Activated CD8-positive, alpha-beta memory T cell treated with anti-CD3 and anti-CD28 coated beads, Interleukin-2, amount 50 U/mL, for 1 hour (primary cell): ENCODE measurements around the gene NKX2-4.
"Not testable (repeated sequence)": the region's sequence is repeated elsewhere in the genome, so short reads cannot be mapped to it uniquely, and the experiment has no call there.

ENCODE experiments used
- DNase-seq: peaks from one replicate; pipeline ENCODE4 v3.0.0-alpha.2; 2020; ENCODE audit errors: extremely low read depth

NKX2-4 gene

DNA sequence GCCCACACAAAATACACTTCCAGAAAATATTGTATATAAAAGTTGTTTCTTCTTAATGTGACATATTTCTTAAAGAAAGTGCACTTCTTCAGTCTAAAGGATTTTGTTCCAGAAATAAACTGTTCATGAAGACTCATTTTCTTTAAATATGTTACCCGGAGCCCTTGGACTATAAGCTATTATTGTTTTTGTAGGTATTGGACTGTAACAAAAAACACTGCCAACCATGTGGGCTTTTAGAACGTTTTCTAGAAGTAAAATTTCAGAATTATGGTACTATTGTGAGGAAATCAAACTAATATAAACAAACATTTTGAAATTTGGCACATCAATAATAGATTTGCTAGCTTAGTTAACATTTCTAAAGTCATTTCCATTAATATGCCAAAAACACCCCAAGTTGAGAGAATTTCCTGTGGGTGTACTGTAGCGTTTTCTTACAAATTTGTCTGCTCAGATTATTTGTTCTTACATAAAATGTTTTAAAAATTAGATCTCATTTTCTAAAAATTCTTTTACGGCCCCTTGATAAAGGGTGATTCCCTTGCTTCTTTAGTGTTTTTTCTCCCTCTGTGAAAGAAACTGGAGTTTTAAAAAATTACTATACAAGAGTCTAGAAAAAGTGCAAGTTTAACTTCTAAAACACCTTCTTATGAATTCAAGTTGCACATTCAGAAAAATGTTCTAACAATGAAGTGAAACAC, 3.4 kb downstream of the NKX2-4 start:
- no peak for DNase-seq

DNA sequence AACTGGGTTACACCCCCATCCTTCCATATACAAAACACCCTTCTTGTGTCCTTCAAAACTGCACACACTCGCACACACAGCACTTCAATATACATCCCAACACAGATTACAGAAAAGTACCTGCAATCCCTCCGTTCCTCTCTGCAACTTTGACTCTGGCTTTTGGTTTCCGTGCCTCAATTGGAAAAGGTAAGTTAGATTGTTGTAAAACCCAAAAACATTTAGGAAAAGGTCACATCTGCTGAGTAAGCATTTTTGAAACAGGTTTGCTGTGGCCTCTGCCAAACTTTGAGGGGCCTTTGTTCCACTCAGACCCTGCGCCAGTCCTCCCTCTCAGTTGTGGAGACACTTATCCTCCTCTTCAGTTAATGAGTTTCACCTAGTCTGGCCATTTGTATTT, 4.2 kb downstream of the NKX2-4 start:
- no peak for DNase-seq

DNA sequence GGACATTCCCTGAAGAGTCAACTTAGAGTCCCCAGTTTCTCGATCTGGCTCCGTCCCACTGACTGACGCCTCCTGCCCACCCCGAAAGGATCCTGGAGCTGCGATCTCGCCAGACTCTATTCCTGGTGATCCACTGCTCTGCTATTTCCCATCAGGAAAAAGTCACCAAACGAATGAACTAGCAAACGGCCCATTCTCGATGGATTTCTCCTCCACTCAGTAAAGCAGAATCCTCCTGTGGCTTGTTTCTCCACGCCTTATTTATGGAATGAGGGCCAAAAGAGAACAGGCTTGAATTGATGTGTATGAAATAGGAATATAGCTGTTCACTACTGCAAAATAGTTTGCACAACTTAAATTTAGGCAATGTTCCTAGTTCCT, 5.4 kb downstream of the NKX2-4 start:
- no peak for DNase-seq

DNA sequence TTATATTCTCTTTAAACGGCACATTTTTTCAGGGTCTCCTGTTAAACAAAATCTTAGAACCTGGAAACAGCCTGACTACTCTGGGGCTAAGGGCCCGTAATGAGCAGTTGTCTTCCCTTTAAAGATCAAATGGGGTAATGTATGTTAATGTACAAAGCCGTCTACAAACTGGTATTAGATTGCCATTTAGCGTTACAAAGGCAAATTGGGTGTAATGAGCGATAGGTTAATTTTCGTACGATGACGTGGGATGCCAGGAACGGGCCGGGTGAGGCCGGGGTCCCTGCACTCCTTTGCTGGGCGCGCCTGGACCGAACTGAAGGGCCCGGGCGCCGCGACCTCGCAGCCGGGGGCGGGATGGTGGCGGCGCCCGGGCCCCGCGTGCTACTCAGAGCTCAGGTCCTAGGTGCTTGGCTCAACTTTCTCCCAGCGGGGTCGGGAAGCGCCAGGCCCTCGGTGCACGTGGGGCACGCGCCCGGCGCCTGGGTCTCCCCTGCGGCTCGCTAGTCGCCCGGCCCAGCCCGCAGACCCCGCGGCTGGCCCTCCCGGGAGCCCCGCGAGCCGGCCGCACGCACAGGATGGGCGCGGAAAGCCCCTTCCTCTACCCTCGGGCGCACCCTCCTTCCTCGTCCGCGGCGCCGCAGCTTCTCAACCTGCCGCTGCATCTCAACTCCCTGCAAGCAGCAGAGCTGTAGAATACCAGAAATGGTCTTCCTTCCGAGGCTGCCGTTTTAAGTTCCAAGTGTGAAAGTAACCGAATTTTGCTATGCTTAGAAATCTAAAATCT, 5.9 kb downstream of the NKX2-4 start:
- DNase-seq: no peak

DNA sequence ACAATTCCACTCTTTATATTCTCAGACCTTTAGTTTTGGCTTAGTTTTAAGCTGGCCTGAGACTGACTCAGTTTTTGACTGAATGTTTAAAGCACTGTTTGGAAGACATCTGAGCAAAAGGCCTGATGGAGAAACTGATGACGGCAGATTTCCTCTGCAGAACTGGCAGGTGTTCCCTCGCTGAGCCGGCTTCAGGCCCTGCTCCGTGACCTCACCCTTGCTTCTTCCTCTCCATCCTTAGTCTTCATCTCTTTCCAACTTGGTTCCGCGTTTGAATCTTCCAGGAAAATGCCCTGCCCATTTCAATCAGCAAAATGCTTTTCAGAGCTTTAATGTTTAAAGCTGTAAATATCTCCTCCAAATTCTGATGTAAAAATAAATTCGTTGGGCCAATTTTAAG, 6.6 kb downstream of the NKX2-4 start:
- no peak for DNase-seq

DNA sequence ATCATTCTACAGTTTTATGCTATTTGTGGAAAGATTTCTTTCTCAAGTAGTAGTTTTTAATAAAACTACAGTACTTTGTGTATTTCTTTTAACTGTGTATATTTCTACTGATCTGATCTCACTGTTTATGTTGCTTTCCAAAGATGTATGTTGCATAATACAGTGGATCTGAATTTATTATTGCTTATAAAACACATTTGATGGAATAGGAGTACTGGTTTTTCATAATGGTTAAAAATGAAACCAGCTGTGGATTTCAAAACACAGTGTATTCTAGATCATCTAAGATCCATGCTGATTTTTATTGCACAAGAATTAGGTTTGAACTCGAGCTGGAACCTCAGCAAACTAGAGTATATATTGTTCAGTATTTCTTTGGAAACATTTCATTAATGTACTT, 8.0 kb downstream of the NKX2-4 start:
- no peak for DNase-seq

DNA sequence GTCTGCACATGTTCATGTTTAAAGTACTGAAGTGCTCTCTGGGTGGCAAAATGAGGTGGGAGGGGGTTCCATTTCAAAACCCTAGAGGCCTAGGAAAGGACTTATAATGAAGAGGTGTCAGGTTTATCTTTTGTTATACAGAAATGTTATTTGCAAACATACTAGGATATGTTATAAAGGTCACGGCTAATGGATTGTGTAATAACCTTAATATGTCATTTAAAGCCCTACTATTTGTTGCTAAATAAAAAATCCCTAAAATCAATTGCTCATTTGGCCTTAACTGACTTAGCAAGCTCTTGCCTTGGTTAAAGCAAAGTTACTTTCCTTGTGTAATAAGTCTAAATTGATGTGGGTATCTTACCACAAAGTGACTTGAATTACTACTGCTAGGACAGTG, 8.8 kb downstream of the NKX2-4 start:
- no peak for DNase-seq

DNA sequence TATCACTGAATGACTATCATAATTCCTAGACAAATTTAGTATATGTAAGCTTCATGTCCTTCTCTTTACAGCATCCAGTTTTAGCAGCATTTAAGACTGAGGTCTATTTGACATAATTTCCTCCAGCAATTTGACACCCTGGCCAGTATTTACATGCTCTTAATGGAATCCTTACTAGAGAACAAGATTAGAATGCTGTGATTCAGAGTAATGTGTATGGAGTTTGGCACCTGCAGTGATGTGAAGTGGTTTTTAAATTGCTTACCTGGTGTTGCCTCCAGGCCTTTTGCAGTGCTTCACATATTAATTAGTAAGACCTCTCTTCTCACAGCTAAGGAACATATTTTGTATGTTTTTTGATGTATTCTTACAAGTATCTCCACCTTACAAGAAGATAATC, 9.8 kb downstream of the NKX2-4 start:
- DNase-seq: no peak

DNA sequence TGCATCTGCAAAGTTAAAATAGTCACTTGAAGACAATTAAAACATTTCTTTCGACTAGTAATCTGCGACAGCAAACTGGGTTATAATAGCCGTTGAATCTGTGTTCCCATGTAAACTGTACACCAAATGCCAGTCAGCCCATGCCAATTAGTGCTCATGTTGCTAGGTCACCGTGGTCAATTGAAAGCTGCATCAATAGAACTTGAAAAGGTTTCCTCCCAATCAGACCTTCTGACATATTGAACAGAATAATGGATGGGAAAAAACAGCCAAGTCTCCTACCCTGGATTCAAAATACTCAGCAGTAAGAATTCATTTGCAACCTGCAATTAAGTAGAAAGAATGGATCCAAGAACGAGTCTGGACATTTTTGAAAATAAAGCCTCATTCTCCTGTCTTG, 11.2 kb downstream of the NKX2-4 start:
- no peak for DNase-seq

DNA sequence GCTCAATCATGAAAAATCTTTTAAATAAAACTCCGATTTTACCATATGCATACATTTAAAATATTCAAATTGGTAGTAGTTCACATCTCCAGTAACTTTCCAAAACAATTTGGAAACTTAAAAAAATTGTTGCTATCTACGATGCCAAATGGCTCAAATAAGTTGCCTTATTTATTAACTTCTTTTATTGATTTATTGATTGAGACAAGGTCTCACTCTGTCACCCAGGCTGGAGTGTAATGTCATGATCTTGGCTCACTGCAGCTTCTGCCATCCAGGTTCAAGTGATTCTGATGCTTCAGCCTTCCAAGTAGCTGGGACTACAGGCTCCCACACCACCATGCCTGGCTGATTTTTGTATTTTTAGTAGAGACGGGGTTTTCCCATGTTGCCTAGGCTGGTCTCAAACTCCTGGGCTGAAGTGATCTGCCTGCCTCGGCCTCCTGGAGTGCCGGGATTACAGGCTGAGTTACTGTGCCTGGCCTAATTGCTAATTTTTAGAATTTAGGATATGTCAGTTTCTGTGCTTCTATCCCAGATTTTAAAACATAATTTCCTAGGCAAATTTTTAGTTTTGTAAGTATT, 12.9 kb downstream of the NKX2-4 start:
- no peak for DNase-seq

DNA sequence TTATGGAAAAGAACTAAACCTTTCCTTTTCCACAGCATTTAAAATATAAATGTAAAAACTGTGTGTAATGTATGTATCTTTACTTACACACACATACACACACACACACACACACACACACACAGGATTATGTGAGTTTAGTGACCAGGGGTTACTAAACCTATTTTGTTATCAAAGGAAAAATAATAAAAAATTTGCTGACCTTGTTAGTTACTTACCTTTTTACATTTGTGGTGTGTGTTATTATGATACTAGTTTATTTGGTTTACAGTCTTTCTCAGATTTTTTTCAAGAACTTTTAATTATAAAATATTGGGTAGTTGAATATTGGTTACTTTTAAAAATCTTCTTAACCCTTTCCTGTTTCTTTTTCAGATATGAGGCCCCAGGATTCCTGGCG, 15.7 kb downstream of the NKX2-4 start:
- DNase-seq: no peak

DNA sequence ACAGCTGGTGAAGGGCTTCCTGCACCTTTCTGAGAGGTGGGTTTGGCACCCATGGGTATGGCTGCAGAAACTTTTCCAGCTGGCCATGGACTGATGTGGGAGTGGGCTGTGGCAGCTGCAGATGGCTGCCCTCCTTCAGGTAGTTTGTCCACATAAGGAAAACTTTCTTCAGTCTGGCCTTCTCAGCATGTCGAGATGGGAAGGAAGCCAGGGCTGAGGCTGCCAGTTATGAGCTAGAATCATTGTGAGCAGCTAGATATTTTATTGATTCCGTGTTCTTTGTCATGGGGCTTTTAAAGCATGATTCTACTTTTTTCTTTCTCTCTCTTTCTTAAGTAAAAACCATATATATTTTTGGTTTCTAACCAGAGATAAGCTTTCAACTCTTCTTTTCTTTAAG, 16.6 kb downstream of the NKX2-4 start:
- no peak for DNase-seq

DNA sequence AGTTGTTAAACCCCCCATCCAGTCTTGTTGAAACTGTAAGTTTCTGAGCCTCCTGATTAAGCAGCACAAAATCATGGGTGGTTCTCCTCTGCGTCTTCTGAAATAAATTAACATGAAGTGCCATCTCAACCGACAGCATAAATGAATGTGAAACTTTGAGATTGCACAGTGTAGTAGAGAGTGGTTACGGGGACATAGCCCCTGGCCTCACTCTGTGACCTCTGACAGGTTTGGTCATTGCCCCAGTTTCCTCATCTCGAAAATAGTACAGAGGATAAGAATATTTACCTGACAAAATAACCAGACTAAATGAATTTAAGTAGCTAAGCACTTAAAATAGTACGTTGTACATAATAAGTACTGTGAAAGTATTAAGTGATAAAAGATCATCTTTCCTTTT, 19.1 kb downstream of the NKX2-4 start:
- no peak for DNase-seq

DNA sequence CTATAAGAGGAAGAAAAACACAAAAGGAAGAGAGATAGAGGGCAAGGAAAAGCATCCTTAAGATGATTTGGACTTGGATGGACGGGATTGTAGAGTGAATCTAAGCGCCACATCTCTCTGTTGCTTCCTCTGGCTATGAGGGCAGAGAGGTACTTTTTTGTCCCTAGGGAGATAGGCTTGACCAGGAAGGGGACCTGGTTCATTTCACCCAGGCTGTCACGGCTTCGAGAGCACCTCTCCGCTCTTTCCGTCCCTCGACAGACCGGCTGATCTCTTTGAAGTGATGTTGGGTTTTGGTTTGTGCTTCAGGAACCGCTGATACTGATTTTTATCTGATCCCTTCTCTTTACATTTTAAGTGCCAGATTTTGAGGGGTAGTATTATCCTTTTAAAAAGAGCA, 19.6 kb downstream of the NKX2-4 start:
- DNase-seq: no peak

DNA sequence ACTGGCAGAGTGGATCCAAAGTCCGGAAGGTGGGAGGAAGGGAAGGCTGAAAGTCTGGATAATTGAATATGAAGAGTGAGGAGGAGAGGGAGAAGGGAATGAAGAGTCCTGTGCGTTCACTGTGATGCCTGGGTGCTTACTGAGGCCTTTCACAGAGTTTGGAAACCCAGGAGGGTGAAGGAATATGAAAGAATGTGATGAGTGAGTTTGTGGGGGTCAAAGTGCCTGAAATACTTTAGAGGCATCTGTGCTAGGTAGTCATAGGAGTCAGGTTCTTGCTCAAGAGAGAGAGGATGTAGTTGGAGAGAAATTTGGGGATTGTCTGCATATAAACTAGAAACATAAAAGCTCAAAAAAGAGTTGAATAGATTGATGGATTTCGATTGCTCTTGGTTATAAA, 20.7 kb downstream of the NKX2-4 start:
- no peak for DNase-seq

DNA sequence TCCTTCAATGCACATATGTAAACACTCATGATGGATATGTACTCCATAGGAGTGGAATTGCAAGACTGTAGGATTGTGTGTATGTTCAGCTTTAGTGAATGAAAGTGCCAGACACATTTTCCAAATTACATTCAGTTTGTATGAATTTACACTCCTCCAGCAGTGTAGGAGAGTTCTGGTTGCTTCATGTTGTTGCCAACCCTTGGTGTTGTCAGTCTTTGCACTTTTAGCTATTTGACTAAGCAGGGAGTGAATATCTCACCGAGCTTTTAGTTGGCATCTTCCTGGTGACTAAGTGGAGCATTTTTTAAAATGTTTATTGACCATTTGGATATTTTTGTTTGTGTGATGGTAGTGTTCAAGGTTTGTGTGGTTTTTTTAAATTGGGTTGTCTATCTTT, 23.9 kb downstream of the NKX2-4 start:
- no peak for DNase-seq

DNA sequence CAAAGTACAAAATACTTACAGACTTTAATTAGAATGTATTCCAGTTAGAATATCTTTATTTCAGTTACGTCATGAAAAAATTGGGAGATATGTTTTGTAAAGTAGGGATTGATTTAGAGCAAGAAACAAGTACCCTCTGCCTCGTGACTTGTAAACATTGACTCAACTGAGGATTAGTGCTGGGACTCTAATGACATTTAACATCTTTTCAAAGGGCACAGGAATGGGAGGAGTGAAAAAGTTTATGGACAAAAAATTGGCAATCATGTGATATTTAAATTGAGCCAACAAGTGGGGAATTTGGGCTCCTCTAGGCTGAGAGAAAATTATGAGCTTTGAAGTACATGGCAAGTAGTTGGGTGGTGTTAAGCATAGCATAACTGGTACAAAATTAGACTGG, 25.3 kb downstream of the NKX2-4 start:
- DNase-seq: no peak

DNA sequence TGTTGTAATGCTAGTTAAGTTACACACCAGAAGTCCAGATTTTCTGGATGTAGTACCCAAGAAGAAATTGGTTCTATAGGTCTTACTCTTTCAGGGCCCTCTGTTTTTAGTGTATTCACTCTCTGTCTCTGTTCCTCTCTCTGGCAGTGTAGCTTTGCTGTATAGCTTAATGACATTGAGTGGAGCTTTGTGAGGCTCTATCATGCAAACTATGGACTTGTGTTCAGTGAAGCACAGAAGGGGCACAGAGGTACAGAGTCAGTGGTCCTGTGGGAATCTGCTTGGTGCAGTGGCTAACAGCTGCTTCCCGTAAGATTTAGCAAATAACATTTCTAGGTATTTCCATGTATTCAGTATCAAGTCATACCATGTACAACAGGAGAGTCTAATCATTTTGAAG, 26.1 kb downstream of the NKX2-4 start:
- DNase-seq: no peak

DNA sequence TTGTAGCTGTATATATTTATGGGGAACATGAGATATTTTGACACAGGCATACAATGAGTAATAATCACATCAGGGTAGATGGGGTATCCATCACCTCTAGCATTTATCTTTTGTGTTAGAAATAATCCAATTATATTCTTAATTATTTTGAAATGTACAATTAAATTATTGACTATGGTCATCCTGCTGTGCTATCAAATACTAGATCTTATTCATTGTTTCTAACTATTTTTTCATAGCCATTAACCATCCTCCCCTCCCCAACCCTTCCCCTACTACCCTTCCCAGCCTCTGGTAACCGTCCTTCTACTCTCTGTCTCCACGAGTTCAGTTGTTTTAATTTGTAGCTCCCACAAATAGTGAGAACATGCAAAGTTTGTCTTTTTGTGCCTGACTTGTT, 28.5 kb downstream of the NKX2-4 start:
- DNase-seq: no peak

DNA sequence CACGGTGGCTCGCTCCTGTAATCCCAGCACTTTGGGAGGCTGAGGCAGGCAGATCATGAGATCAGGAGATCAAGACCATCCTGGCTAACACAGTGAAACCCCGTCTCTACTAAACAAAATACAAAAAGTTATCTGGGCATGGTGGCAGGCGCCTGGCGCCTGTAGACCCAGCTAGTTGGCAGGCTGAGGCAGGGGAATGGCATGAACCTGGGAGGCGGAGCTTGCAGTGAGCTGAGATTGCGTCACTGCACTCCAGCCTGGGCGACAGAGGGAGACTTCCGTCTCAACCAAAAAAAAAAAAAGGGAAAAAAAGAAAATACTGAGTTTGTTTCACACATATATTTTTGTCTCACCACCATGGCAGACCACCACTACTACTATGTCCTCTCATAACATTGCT, 31.1 kb downstream of the NKX2-4 start:
- DNase-seq: not testable (repeated sequence)

DNA sequence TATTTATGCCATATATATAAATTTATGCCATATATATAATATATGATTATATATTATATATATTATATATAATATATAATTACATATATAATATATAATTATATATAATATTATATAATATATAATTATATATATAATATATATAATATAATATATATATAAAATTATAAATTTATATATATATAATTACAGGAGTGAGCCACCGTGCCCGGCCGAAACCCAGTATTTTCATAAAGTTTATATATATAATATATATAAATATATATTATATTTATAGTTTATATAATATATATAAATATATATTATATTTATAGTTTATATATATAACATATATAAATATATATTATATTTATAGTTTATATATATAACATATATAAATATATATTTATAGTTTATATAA, 31.6 kb downstream of the NKX2-4 start:
- DNase-seq: no peak

DNA sequence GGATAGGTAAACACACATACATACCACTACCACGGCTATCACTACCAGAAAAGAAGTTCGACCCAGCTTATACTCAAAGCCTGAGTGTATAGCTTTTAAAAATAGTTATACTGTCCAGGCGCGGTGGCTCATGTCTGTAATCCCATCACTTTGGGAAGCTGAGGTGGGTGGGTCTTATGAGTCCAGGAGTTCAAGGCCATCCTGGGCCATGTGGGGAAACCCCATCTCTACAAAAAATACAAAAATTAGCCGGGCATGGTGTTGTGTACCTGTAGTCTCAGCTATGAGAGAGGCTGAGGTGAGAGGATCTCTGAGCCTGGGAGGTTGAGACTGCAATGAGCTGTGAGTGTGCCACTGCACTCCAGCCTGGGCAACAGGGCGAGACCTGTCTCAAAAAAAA, 32.9 kb downstream of the NKX2-4 start:
- DNase-seq: no peak

DNA sequence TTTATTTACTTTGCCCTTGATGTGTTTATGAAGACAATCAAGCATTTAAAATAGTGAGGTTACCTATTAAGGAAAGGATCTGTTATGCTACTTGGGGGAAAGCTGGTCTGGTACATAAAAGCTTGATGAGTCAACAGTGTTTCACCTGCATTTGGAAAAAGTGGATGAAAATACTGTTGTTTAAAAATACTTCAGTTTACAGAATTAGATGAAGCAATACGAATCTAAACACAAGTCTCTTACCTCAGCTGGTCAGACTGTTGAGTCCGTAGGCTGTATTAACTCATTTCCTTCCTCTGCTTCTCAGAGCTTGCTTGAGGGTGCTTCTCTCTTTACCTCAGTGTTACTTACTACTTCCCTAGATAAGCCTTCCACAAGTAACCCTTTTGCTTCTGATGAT, 36.1 kb downstream of the NKX2-4 start:
- no peak for DNase-seq
